ENCODE measurements around the gene KRTAP9-1. TPM values are rescaled to one million over a fixed set of nuclear protein-coding genes. Genes with fewer than 3 reads are reported as not detected.

Gene KRTAP9-1
- total RNA-seq, 1 experiment from 2014 or later = not detected

- Histone ChIP-seq H3F3A (ENCODE audit: low read length, unreplicated experiment) (no peaks in the 10 kb centered on the region), H3K27me3 (ENCODE audit: low read length) (no peaks in the 10 kb centered on the region), H3K9me3 (ENCODE audit: low read length) (no peaks in the 10 kb centered on the region), H4K20me1 (ENCODE audit: low read length) (no peaks in the 10 kb centered on the region), H3K9me2 (replicated peaks; ENCODE audit: low read length) (no peaks in the 10 kb centered on the region), H3K36me3 (ENCODE audit: low read depth, low read length) (no peaks in the 10 kb centered on the region), H3K79me2 (ENCODE audit: low read length) (no peaks in the 10 kb centered on the region), H3K4me3 (ENCODE audit: low read length) (no peak within 1 kb of the TSS), H3K4me1 (ENCODE audit: insufficient read depth, low read length) (peaks cover 4% of the 10 kb centered on the region; the same call in 1 of the 2 replicates), H3K9ac (ENCODE audit: low read length) (no peak within 1 kb of the TSS), H3K4me2 (ENCODE audit: low read length) (no peak within 1 kb of the TSS), H3K27ac (ENCODE audit: low read length) (no peak within 1 kb of the TSS), H2AFZ (ENCODE audit: low read length) (no peak within 1 kb of the TSS)
- no TSS peak for BruUV-seq (replicated peaks)
- intact Hi-C loops (cut with micrococcal nuclease) = no loop called here
- TF ChIP-seq EZH2 (IDR thresholded peaks at IDR 0.05; ENCODE audit: low read length, unreplicated experiment) = no peak
- TF ChIP-seq, protein P1, sequence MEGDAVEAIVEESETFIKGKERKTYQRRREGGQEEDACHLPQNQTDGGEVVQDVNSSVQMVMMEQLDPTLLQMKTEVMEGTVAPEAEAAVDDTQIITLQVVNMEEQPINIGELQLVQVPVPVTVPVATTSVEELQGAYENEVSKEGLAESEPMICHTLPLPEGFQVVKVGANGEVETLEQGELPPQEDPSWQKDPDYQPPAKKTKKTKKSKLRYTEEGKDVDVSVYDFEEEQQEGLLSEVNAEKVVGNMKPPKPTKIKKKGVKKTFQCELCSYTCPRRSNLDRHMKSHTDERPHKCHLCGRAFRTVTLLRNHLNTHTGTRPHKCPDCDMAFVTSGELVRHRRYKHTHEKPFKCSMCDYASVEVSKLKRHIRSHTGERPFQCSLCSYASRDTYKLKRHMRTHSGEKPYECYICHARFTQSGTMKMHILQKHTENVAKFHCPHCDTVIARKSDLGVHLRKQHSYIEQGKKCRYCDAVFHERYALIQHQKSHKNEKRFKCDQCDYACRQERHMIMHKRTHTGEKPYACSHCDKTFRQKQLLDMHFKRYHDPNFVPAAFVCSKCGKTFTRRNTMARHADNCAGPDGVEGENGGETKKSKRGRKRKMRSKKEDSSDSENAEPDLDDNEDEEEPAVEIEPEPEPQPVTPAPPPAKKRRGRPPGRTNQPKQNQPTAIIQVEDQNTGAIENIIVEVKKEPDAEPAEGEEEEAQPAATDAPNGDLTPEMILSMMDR (conservative IDR thresholded peaks at IDR 0.05; ENCODE audit: low read depth, low read length) = no peak
- TF ChIP-seq EZH2phosphoT487 (IDR thresholded peaks at IDR 0.05; ENCODE audit: borderline replicate concordance, low read length) = no peak
- DNase-seq = no peak
- ChIA-PET POLR2A (ENCODE audit: unreplicated experiment) (no interaction called here), CTCF (no interaction called here)
- ATAC-seq = no peak
These were observed 11.9 kb upstream of the KRTAP9-1 start, which contains the start of gene KRTAP4-2 for GRCh38 chr17:41177727-41178271. TSS of gene KRTAP4-2 (minus strand) at chr17:41178221. CDS start at chr17:41178164, 57 bp downstream.

DNA sequence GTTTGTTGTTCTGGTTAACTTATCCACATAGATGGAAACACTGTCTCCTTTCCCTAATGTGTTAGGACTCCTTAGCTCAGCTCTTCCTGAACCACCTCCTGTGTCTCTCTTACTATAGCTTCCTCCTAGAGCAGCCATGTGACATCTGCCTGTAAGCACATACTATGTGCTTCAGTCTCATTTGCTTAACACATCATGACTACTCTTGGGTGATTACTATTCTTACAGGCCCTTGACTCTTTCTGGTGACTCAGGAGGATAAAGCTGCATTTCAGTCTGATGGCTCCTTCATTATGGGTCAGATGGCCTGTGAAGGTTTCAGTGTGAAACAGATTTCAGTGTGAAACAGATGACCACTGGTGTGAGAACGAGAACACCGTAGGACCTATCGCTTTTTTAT is 11.3 kb upstream of the KRTAP9-1 start:
- Histone ChIP-seq H3F3A (ENCODE audit: low read length, unreplicated experiment) (no peaks in the 10 kb centered on the region), H2AFZ (ENCODE audit: low read length) (no peak overlapping the region), H4K20me1 (ENCODE audit: low read length) (no peaks in the 10 kb centered on the region), H3K27me3 (ENCODE audit: low read length) (no peaks in the 10 kb centered on the region), H3K4me1 (ENCODE audit: insufficient read depth, low read length) (peaks cover 4% of the 10 kb centered on the region; the same call in 1 of the 2 replicates), H3K9ac (ENCODE audit: low read length) (no peak overlapping the region), H3K4me2 (ENCODE audit: low read length) (no peak overlapping the region), H3K36me3 (ENCODE audit: low read depth, low read length) (no peaks in the 10 kb centered on the region), H3K9me3 (ENCODE audit: low read length) (no peaks in the 10 kb centered on the region), H3K9me2 (replicated peaks; ENCODE audit: low read length) (no peaks in the 10 kb centered on the region), H3K79me2 (ENCODE audit: low read length) (no peaks in the 10 kb centered on the region), H3K4me3 (ENCODE audit: low read length) (no peak overlapping the region), H3K27ac (ENCODE audit: low read length) (no peak overlapping the region)
- DNase-seq (peak; percentile 43), ATAC-seq (no peak; the same call in 1 of the 2 replicates)
- intact Hi-C loops (cut with micrococcal nuclease) = no loop called here
- ChIA-PET POLR2A (ENCODE audit: unreplicated experiment) (no interaction called here), CTCF (no interaction called here)
- TF ChIP-seq EZH2 (IDR thresholded peaks at IDR 0.05; ENCODE audit: low read length, unreplicated experiment) = no peak
- TF ChIP-seq EZH2phosphoT487 (IDR thresholded peaks at IDR 0.05; ENCODE audit: borderline replicate concordance, low read length) = no peak
- BruUV-seq (replicated peaks) = no TSS peak

- Histone ChIP-seq H3F3A (ENCODE audit: low read length, unreplicated experiment) (no peaks in the 10 kb centered on the region), H3K4me1 (ENCODE audit: insufficient read depth, low read length) (peaks cover 4% of the 10 kb centered on the region; the same call in 1 of the 2 replicates), H3K27ac (ENCODE audit: low read length) (no peak overlapping the region), H3K4me2 (ENCODE audit: low read length) (no peak overlapping the region), H3K4me3 (ENCODE audit: low read length) (no peak overlapping the region), H2AFZ (ENCODE audit: low read length) (no peak overlapping the region), H3K9me2 (replicated peaks; ENCODE audit: low read length) (no peaks in the 10 kb centered on the region), H3K9me3 (ENCODE audit: low read length) (no peaks in the 10 kb centered on the region), H4K20me1 (ENCODE audit: low read length) (no peaks in the 10 kb centered on the region), H3K9ac (ENCODE audit: low read length) (no peak overlapping the region), H3K36me3 (ENCODE audit: low read depth, low read length) (no peaks in the 10 kb centered on the region), H3K79me2 (ENCODE audit: low read length) (no peaks in the 10 kb centered on the region), H3K27me3 (ENCODE audit: low read length) (no peaks in the 10 kb centered on the region)
- BruUV-seq (replicated peaks) = no TSS peak
- TF ChIP-seq, protein P1 (conservative IDR thresholded peaks at IDR 0.05; ENCODE audit: low read depth, low read length) = no peak
- TF ChIP-seq EZH2 (IDR thresholded peaks at IDR 0.05; ENCODE audit: low read length, unreplicated experiment) (no peak), EZH2phosphoT487 (IDR thresholded peaks at IDR 0.05; ENCODE audit: borderline replicate concordance, low read length) (no peak)
- intact Hi-C loops (cut with micrococcal nuclease) = no loop called here
- POLR2A ChIA-PET (ENCODE audit: unreplicated experiment) = no interaction called here
- DNase-seq = peak; percentile 8
- ATAC-seq = no peak
- CTCF ChIA-PET = no interaction called here
These were observed 10.7 kb upstream of the KRTAP9-1 start for GRCh38 chr17:41178843-41179616.
